GM12872 (cell line): ENCODE data around the gene SERPINC1.

Experiments
- TF ChIP-seq, protein P1 (sequence below): IDR thresholded peaks from 3 replicates; pipeline ENCODE4 v1.5.1; 2011; ENCODE audit warnings: low read depth, mild to moderate bottlenecking, low read length, moderate library complexity; ENCODE audit not compliant: insufficient read depth

The SERPINC1 gene

DNA sequence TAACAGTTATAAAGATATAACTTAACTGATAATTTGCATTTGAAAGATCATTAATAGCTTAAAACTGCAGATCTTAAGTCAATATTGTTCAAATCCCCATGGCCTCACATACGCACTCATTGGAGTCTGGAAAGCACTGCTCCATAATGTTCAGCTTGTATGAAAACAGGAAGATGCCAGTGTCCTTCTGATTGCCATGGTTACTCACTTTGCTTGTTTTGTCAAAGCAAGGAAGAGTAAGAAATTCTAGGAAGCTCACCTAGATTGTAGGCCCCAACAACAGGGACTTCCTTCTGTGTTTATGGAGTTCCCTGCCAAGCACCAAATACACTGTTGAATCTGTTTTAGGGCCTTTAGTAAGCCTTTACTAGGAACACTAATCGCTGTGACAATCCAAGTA is 60.2 kb downstream of the SERPINC1 start:
- TF ChIP-seq, protein P1, sequence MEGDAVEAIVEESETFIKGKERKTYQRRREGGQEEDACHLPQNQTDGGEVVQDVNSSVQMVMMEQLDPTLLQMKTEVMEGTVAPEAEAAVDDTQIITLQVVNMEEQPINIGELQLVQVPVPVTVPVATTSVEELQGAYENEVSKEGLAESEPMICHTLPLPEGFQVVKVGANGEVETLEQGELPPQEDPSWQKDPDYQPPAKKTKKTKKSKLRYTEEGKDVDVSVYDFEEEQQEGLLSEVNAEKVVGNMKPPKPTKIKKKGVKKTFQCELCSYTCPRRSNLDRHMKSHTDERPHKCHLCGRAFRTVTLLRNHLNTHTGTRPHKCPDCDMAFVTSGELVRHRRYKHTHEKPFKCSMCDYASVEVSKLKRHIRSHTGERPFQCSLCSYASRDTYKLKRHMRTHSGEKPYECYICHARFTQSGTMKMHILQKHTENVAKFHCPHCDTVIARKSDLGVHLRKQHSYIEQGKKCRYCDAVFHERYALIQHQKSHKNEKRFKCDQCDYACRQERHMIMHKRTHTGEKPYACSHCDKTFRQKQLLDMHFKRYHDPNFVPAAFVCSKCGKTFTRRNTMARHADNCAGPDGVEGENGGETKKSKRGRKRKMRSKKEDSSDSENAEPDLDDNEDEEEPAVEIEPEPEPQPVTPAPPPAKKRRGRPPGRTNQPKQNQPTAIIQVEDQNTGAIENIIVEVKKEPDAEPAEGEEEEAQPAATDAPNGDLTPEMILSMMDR = no peak

DNA sequence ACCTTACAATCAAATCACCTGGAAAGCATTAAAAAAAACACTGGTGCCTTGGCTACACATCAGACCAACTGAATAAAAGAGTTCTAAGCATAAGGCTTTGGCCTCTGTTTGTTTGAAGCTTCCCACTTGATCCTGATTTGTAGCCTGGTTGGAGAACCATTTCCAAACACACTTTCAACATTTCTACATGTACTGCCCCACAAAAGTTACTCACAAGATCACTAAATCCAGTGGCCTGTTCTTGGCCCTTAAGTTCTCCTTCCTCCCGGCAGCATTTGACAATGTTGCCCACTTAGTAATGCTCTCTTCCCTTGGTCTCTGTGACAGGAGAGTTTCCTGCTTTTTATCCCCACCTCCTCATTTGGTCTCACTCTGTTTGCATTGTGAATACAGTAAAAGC is 61.1 kb downstream of the SERPINC1 start:
- TF ChIP-seq, protein P1 = no peak
